BE2C (cell line): Measurements from ENCODE around the gene SRSF8.

Experiments used
- DNase-seq: peaks from one replicate; pipeline ENCODE4 v3.0.0-alpha.2; 2020
- H3K27me3 ChIP-seq: fragments of 250-450 bp; sonication (Bioruptor Pico); 2 replicates; pipeline ENCODE4 v1.5.1; 2020; ENCODE audit warnings: mild to moderate bottlenecking
- H3K36me3 ChIP-seq: fragments of 250-450 bp; sonication (Bioruptor Pico); 2 replicates; pipeline ENCODE4 v1.5.1; 2020; ENCODE audit warnings: mild to moderate bottlenecking
- H3K4me1 ChIP-seq: fragments of 250-450 bp; sonication (Bioruptor Pico); 2 replicates; pipeline ENCODE4 v1.5.1; 2020
- H3K4me3 ChIP-seq: 2 replicates; pipeline ENCODE4 v1.5.1; 2011; ENCODE audit warnings: low read depth, low read length
- H3K9me3 ChIP-seq: fragments of 250-450 bp; sonication (Bioruptor Pico); 2 replicates; pipeline ENCODE4 v1.5.1; 2020
- CTCF ChIP-seq: IDR thresholded peaks from 2 replicates; pipeline ENCODE4 v1.5.1; 2012; ENCODE audit warnings: mild to moderate bottlenecking, low read depth, low read length

The SRSF8 gene

GRCh38 chr11:95095858-95096587, 29.3 kb downstream of the SRSF8 start:
- peaks cover 3% of the 10 kb centered on the region; the same call in 1 of the 2 replicates for H3K4me1 ChIP-seq
- H3K27me3 ChIP-seq = no peaks in the 10 kb centered on the region
- H3K36me3 ChIP-seq = no peaks in the 10 kb centered on the region
- no peak for TF ChIP-seq CTCF
- H3K9me3 ChIP-seq = no peaks in the 10 kb centered on the region
- no peak overlapping the region for H3K4me3 ChIP-seq
- DNase-seq = no peak

GRCh38 chr11:95097209-95097608, 30.5 kb downstream of the SRSF8 start:
- DNase-seq = no peak
- Histone ChIP-seq H3K9me3 (no peaks in the 10 kb centered on the region), H3K4me3 (no peak overlapping the region), H3K36me3 (no peaks in the 10 kb centered on the region), H3K4me1 (peaks cover 6% of the 10 kb centered on the region; the same call in 1 of the 2 replicates), H3K27me3 (no peaks in the 10 kb centered on the region)
- TF ChIP-seq CTCF = no peak

- Histone ChIP-seq H3K9me3 (no peaks in the 10 kb centered on the region), H3K4me3 (no peak overlapping the region), H3K4me1 (peaks cover 7% of the 10 kb centered on the region; the same call in 1 of the 2 replicates), H3K36me3 (no peaks in the 10 kb centered on the region), H3K27me3 (no peaks in the 10 kb centered on the region)
- DNase-seq = no peak
- TF ChIP-seq CTCF = no peak
Observed at GRCh38 chr11:95098826-95099225, 32.1 kb downstream of the SRSF8 start.

- no peak for TF ChIP-seq CTCF
- Histone ChIP-seq H3K4me1 (peaks cover 7% of the 10 kb centered on the region; the same call in 1 of the 2 replicates), H3K27me3 (no peaks in the 10 kb centered on the region), H3K4me3 (no peak overlapping the region), H3K9me3 (no peaks in the 10 kb centered on the region), H3K36me3 (no peaks in the 10 kb centered on the region)
- DNase-seq = no peak
Observed at GRCh38 chr11:95100191-95100648, 33.5 kb downstream of the SRSF8 start.

GRCh38 chr11:95100856-95101507, 34.3 kb downstream of the SRSF8 start:
- H3K4me3 ChIP-seq = no peak overlapping the region
- no peak for DNase-seq
- H3K27me3 ChIP-seq = no peaks in the 10 kb centered on the region
- H3K9me3 ChIP-seq = no peaks in the 10 kb centered on the region
- H3K4me1 ChIP-seq = peaks cover 5% of the 10 kb centered on the region; the same call in 1 of the 2 replicates
- TF ChIP-seq CTCF = no peak
- no peaks in the 10 kb centered on the region for H3K36me3 ChIP-seq

- no peak overlapping the region for H3K4me3 ChIP-seq
- peaks cover 5% of the 10 kb centered on the region; the same call in 1 of the 2 replicates for H3K4me1 ChIP-seq
- no peaks in the 10 kb centered on the region for H3K27me3 ChIP-seq
- H3K9me3 ChIP-seq = no peaks in the 10 kb centered on the region
- TF ChIP-seq CTCF = no peak
- no peak for DNase-seq
- no peaks in the 10 kb centered on the region for H3K36me3 ChIP-seq
Observed at GRCh38 chr11:95101935-95102334, 35.2 kb downstream of the SRSF8 start.
